ENCODE data around the gene PLEKHM2.

DNA sequence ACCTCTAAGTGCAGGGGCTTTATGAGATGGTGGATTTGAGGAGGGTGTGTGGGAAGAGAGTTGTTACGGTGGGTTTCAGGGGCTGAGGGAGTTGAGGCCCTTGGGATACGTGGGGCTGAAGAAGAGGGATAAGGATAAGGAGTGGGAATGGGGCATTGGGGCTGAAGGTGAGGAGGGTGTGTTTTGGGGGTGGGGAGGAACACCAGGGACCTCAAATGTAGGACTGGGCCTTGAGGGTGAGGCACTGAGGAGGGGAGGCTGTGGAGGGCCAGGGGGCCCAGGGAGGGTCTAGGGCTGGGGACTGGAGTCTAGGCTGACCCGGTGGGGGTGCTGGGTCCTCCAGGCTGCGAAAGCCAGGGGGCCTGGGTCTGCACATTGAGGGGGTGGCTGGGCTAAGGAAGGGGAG lies 1.2 kb upstream of the PLEKHM2 start:
- TF ChIP-seq GATA2 (IDR thresholded peaks at IDR 0.05; ENCODE audit: low read depth, low read length), result no peak
- TF ChIP-seq GATA3 (IDR thresholded peaks at IDR 0.05; ENCODE audit: low read depth, low read length), result no peak

Measured in SH-SY5Y (cell line).